ENCODE results near the gene SMYD3.

SMYD3 gene

GRCh38 chr1:246122071-246122470, 385.0 kb downstream of the SMYD3 start:
- in situ Hi-C loops (cut with MboI; ENCODE audit: low sequenced_read_pairs) = no loop called here

- in situ Hi-C loops (cut with MboI; ENCODE audit: low sequenced_read_pairs) = no loop called here
Measured at GRCh38 chr1:246121533-246121932, 385.5 kb downstream of the SMYD3 start.

- in situ Hi-C loops (cut with MboI; ENCODE audit: low sequenced_read_pairs) = no loop called here
Measured at GRCh38 chr1:246117066-246117791, 389.9 kb downstream of the SMYD3 start.

- in situ Hi-C loops (cut with MboI; ENCODE audit: low sequenced_read_pairs) = no loop called here
Measured at GRCh38 chr1:246114369-246114768, 392.7 kb downstream of the SMYD3 start.

- in situ Hi-C loops (cut with MboI; ENCODE audit: low sequenced_read_pairs) = no loop called here
Measured at GRCh38 chr1:246113555-246114095, 393.5 kb downstream of the SMYD3 start.

- in situ Hi-C loops (cut with MboI; ENCODE audit: low sequenced_read_pairs) = no loop called here
Measured at GRCh38 chr1:246111570-246111969, 395.5 kb downstream of the SMYD3 start.

GRCh38 chr1:246110343-246111219, 396.5 kb downstream of the SMYD3 start:
- in situ Hi-C loops (cut with MboI; ENCODE audit: low sequenced_read_pairs) = no loop called here

- in situ Hi-C loops (cut with MboI; ENCODE audit: low sequenced_read_pairs) = no loop called here
Measured at GRCh38 chr1:246108278-246108925, 398.7 kb downstream of the SMYD3 start.

GRCh38 chr1:246107516-246108277, 399.4 kb downstream of the SMYD3 start:
- in situ Hi-C loops (cut with MboI; ENCODE audit: low sequenced_read_pairs) = no loop called here

- in situ Hi-C loops (cut with MboI; ENCODE audit: low sequenced_read_pairs) = no loop called here
Measured at GRCh38 chr1:246106342-246106763, 400.7 kb downstream of the SMYD3 start.

GRCh38 chr1:246104927-246105326, 402.2 kb downstream of the SMYD3 start:
- in situ Hi-C loops (cut with MboI; ENCODE audit: low sequenced_read_pairs) = no loop called here

- in situ Hi-C loops (cut with MboI; ENCODE audit: low sequenced_read_pairs) = no loop called here
Measured at GRCh38 chr1:246099570-246099969, 407.5 kb downstream of the SMYD3 start.

- in situ Hi-C loops (cut with MboI; ENCODE audit: low sequenced_read_pairs) = no loop called here
Measured at GRCh38 chr1:246096356-246096755, 410.7 kb downstream of the SMYD3 start.

- in situ Hi-C loops (cut with MboI; ENCODE audit: low sequenced_read_pairs) = no loop called here
Measured at GRCh38 chr1:246095443-246095842, 411.6 kb downstream of the SMYD3 start.

- in situ Hi-C loops (cut with MboI; ENCODE audit: low sequenced_read_pairs) = no loop called here
Measured at GRCh38 chr1:246093230-246093629, 413.8 kb downstream of the SMYD3 start.

GRCh38 chr1:246092136-246092535, 414.9 kb downstream of the SMYD3 start:
- in situ Hi-C loops (cut with MboI; ENCODE audit: low sequenced_read_pairs) = no loop called here

- in situ Hi-C loops (cut with MboI; ENCODE audit: low sequenced_read_pairs) = no loop called here
Measured at GRCh38 chr1:246091477-246091876, 415.6 kb downstream of the SMYD3 start.

- in situ Hi-C loops (cut with MboI; ENCODE audit: low sequenced_read_pairs) = no loop called here
Measured at GRCh38 chr1:246086191-246086590, 420.9 kb downstream of the SMYD3 start.

- in situ Hi-C loops (cut with MboI; ENCODE audit: low sequenced_read_pairs) = no loop called here
Measured at GRCh38 chr1:246083416-246083815, 423.7 kb downstream of the SMYD3 start.

- in situ Hi-C loops (cut with MboI; ENCODE audit: low sequenced_read_pairs) = no loop called here
Measured at GRCh38 chr1:246081856-246082668, 425.0 kb downstream of the SMYD3 start.
